ENCODE measurements around the gene C5orf34.
"Not testable (repeated sequence)": the region's sequence is repeated elsewhere in the genome, so short reads cannot be mapped to it uniquely, and the experiment has no call there.

The C5orf34 gene

GRCh38 chr5:43530648-43531047 lies 15.7 kb upstream of the C5orf34 start:
- no peak for TF ChIP-seq CTCF (IDR thresholded peaks at IDR 0.05; ENCODE audit: control extremely low read depth, extremely low read depth, low read depth, missing control alignments)
- ChIA-PET CTCF (interaction anchor here (1.1 to 1.8 kb wide), 2 partner anchors 11 to 14 kb away, joined by 3 to 7 read pairs; no protein-coding TSS in a partner anchor), POLR2A (no interaction called here)
- no peak for DNase-seq (ENCODE audit: extremely low spot score)

- POLR2A ChIA-PET: interaction anchor here (1.9 kb wide), 1 partner anchor 40 kb away, joined by 5 read pairs; the partner anchor contains the start of gene TMEM267
- CTCF ChIA-PET: interaction anchor here (1.0 to 1.7 kb wide), 2 partner anchors 9 to 134 kb away, joined by 3 to 4 read pairs; partner anchors contain the start of gene C5orf34
- TF ChIP-seq CTCF (IDR thresholded peaks at IDR 0.05; ENCODE audit: control extremely low read depth, extremely low read depth, low read depth, missing control alignments): no peak
- DNase-seq (ENCODE audit: extremely low spot score): no peak
These were observed 8.7 kb upstream of the C5orf34 start for GRCh38 chr5:43523662-43524072.

GRCh38 chr5:43520615-43521014 lies 5.7 kb upstream of the C5orf34 start:
- no peak for TF ChIP-seq CTCF (IDR thresholded peaks at IDR 0.05; ENCODE audit: control extremely low read depth, extremely low read depth, low read depth, missing control alignments)
- DNase-seq (ENCODE audit: extremely low spot score): no peak
- CTCF ChIA-PET: interaction anchor here (1.0 kb wide), 1 partner anchor 20 kb away, joined by 3 read pairs; no protein-coding TSS in a partner anchor
- POLR2A ChIA-PET: no interaction called here

GRCh38 chr5:43515678-43516048 lies 715 bp upstream of the C5orf34 start:
- ChIA-PET POLR2A (interaction anchor here (1.2 kb wide), 1 partner anchor 32 kb away, joined by 10 read pairs; the partner anchor contains the start of gene TMEM267), CTCF (interaction anchor here (1.5 to 2.7 kb wide), 2 partner anchors 8 to 32 kb away, joined by 4 to 13 read pairs; partner anchors contain the start of gene TMEM267)
- DNase-seq (ENCODE audit: extremely low spot score): no peak
- TF ChIP-seq CTCF (IDR thresholded peaks at IDR 0.05; ENCODE audit: control extremely low read depth, extremely low read depth, low read depth, missing control alignments): no peak

GRCh38 chr5:43514471-43514815 lies 505 bp downstream of the C5orf34 start:
- no peak for TF ChIP-seq CTCF (IDR thresholded peaks at IDR 0.05; ENCODE audit: control extremely low read depth, extremely low read depth, low read depth, missing control alignments)
- ChIA-PET POLR2A (interaction anchor here (1.2 kb wide), 1 partner anchor 30 kb away, joined by 10 read pairs; the partner anchor contains the start of gene TMEM267), CTCF (interaction anchor here (1.0 to 2.7 kb wide), 3 partner anchors 9 to 30 kb away, joined by 4 to 13 read pairs (median 4); partner anchors contain the start of gene TMEM267)
- DNase-seq (ENCODE audit: extremely low spot score): no peak

GRCh38 chr5:43514025-43514424 lies 923 bp downstream of the C5orf34 start:
- ChIA-PET POLR2A (no interaction called here), CTCF (interaction anchor here (1.4 to 2.7 kb wide), 3 partner anchors 9 to 30 kb away, joined by 3 to 13 read pairs (median 4); partner anchors contain the start of gene TMEM267)
- no peak for DNase-seq (ENCODE audit: extremely low spot score)
- TF ChIP-seq CTCF (IDR thresholded peaks at IDR 0.05; ENCODE audit: control extremely low read depth, extremely low read depth, low read depth, missing control alignments): no peak

GRCh38 chr5:43511062-43511461 lies 3.9 kb downstream of the C5orf34 start:
- POLR2A ChIA-PET; CTCF ChIA-PET; DNase-seq (ENCODE audit: extremely low spot score): not testable (repeated sequence)

All from GM10248 (cell line).